Lung microvascular endothelial cell (primary cell): Measurements from ENCODE around the gene MTHFSD. TPM values are rescaled to one million over a fixed set of nuclear protein-coding genes. Genes with fewer than 3 reads are reported as not detected.

ENCODE experiments used
- DNase-seq, 2 donors: peaks; one replicate each; pipeline versions ENCODE4 v3.0.0 to v3.0.0-alpha.2; 2010; ENCODE audit warnings: low read depth in 2 of 2
- total RNA-seq: library from RNA; depleted of rRNA; stranded (reverse); fragments of >200 nt; gene quantifications from 2 replicates; pipeline ENCODE4 v1.2.1, GENCODE V29; 2014

MTHFSD gene
- total RNA-seq, 1 donor from 2014 or later, result 7.1 TPM

GRCh38 chr16:86555704-86556075 lies 655 bp upstream of the MTHFSD start:
- DNase-seq, result no peak

GRCh38 chr16:86554599-86554916 lies 477 bp downstream of the MTHFSD start:
- DNase-seq, result no peak

DNA sequence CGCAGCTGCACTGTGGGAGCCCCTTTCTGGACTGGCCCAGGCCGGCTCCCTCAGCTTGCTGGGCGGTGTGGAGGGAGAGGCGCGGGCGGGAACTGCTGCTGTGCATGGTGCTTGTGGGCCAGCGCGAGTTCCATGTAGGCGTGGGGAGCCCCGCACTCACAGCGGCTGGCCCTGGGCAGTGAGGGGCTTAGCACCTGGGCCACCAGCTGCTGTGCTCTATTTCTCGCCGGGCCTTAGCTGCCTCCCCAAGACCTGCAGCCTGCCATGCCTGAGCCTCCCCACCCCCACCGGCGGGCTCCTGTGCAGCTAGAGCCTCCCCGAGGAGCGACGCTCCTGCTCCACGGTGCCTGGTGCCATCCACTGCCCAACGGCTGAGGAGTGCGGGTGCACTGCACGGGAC lies 1.7 kb downstream of the MTHFSD start:
- no peak for DNase-seq

DNA sequence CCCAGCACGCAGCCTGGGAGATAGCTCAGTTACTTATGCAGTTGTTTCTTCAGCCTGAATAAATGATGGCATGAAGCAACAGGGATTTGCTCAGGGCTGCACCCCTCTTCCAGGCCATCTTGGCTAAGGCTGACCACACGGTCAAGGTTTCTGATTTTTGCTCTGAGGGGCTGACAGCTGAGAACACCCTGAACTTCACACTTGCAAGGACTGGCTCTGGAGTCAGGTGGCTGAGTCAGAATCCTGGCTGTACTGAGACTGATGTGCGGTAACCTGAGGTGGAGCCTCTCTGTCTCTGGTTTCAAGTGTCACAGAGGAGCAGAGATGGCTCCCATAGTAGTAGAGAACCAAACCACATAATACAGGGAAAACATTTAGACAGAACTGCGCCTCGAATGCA lies 4.8 kb downstream of the MTHFSD start:
- no peak for DNase-seq

DNA sequence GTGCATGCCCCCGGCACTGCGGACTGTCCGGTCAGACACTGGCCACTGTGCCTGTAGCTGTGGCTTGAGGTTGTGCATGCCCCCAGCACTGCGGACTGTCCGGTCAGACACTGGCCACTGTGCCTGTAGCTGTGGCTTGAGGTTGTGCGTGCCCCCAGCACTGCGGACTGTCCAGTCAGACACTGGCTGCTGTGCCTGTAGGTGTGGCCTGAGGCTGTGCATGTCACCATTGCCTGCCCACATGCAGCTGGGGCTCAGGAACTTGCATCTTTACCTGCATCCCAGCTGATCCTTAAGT lies 5.2 kb downstream of the MTHFSD start:
- no peak for DNase-seq

GRCh38 chr16:86549076-86549892 lies 5.8 kb downstream of the MTHFSD start:
- DNase-seq, result no peak

GRCh38 chr16:86547286-86547685 lies 7.7 kb downstream of the MTHFSD start:
- no peak for DNase-seq

DNA sequence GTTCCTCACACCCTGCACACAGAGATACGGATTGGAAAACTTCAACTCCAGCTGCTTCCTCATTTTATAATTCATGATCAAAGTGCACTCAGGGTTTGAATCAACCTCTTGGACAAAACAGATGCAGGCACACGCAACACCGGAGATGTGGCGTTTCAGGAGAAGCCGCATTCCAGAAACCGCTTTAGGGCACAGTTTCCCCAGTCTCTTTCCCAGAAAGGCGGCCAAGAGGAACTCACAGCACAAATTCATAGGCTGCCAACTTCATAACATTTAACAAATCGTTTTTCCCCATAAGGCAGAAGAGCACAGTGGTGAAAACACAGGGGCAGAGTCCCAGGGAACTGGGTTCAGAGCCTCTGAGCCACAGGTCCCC lies 8.4 kb downstream of the MTHFSD start:
- DNase-seq, result no peak

DNA sequence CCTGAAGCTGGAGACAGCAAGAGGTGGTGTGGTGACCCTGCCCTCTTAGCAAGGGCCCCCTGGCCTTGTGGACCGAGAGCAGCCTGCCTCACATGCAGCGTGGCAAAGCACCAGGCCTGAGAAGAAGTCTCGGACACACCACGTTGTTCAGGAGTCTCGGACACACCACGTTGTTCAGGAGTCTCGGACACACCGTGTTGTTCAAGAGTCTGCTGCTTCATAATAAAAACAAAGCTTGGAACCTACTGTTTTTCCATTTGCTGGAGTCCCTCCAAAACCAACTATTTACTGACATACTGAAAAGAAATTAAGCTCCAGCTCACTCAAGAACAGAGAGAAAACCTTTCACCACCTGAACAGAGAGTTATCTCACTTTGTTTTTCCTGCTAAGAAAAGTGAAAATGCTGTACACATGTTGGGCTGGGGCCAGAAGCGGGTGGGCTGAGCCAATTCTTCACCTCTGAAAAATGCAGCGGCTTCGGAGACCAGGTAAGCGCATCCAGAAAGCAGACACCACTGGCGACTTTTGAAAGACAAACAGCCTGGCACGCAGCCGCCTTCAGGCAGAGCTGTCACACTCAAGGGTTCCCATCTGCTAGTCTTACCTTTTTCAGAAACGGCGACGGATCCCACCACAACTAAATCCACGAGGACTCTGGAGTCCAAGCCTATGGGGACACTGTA lies 8.9 kb downstream of the MTHFSD start:
- DNase-seq, result peak in 1 of 2 donors; percentile 10

DNA sequence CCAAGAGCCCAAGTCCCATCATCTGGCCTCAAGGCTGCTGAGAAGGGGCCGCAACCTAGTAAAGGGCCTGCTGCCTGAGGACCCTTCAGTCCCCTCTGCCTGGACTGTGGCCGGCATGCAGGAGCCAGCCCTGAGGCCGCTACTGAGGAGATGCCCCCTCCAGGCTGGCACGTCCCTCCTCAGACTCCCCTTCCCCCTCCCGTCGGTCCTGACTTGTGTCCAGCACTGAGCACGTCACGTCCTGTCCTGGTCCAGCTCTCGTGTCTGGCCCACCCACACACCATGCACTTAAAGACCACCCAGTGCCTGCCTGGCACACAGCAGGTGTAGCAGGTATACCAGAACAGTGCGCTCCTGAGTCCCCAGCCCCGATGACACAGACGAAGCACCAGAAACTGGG lies 9.6 kb downstream of the MTHFSD start:
- no peak for DNase-seq

DNA sequence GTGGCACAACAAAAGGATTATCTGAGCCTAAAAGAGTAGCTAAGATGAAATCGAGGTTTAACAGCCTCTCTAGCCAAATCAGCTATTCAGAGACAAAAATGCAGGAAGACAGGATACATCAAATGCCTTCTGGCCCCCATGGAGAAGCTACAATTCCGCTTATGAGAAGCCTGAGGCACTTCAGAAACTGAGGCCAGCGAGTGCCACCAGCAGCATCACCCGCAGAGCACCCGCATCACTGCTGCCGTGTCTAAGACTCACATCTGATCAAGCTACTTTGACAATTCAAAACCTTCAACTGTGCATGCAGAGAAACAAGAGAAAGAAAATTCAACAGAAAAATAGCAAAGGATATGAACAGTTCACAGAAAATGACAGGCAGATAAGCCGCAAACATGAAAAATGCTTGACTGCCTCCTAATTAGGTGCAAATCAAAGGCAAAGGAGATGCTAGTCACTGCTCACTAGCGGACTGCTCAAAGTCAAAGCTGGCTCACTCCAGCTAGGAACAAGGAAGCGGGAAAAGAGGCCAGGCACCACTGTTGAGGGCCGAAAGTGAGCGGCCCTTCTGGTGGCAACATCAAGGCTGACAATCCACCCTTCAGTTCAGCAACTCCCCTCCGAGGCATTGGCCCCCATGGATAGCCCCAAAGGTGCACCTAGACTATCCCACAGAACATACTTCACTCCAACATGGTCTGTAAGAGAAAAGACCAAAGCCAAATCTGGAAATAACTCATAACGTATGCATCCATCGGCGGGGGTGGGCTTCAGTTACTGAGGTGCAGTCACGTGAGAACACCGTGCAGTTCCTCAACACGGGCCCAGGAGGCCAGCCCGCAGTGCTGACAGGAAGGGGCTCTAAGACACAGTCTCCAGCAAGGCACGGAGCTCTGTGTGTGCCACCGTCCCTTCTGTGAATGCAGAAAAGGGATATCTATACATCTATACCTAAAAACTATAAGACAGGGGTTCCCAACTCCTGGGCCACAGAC lies 12.0 kb downstream of the MTHFSD start:
- no peak for DNase-seq

DNA sequence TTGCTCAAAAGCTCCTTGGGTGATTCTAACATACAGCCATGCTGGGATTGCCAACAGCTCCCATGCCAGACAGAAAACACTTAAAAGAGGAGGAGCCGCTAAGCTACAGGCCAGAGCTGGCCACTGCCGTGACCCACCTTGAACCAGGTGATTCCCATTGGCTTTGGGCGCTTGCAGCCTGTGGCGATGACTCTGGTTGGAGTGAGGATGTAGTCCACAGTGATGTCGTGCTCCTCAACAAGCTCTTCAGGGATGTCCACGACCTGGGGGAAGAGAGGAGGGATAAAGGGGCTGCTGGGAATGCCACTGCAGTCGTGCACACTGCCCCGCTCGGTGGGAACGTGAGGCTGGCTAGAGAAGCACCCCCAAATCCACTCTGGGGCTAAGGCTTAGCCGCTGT lies 13.5 kb downstream of the MTHFSD start:
- DNase-seq, result no peak

- DNase-seq, result no peak
These were observed 14.1 kb downstream of the MTHFSD start for GRCh38 chr16:86540894-86541293.

- DNase-seq, result no peak
These were observed 16.7 kb downstream of the MTHFSD start for GRCh38 chr16:86538196-86538780.

GRCh38 chr16:86537486-86537885 lies 17.5 kb downstream of the MTHFSD start:
- DNase-seq, result no peak

- DNase-seq, result no peak
These were observed 18.4 kb downstream of the MTHFSD start for GRCh38 chr16:86536621-86537020.

- DNase-seq, result no peak
These were observed 20.0 kb downstream of the MTHFSD start for GRCh38 chr16:86534779-86535615.

DNA sequence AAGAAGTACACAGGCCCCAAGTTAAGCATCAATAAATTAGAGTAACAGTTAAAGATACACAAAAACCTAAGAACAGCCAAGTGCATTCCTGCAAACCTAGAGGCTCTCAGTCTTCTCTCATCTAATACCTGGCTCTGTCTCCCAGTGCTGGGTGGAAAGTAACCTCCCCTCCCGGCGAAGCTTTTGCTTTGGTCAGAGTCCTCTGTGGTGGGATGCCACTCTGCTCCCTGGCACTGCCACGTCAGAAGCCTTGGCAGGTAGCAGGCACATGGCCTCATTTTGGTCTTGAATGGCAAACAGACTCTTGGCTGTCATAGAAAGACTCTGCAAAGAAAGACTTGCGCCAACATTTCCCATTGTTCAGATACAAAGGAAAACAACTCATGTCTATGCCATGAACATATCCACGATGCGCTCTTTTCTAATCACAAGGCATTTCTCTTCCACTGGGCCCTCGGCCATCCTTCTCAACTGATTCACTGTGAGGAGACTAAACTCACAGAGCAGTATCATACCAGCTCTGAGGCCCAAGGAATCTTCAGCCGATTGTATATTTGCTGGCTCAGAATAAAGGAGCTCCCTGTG lies 21.2 kb downstream of the MTHFSD start:
- DNase-seq, result no peak

- DNase-seq, result no peak
These were observed 22.0 kb downstream of the MTHFSD start for GRCh38 chr16:86533076-86533475.

DNA sequence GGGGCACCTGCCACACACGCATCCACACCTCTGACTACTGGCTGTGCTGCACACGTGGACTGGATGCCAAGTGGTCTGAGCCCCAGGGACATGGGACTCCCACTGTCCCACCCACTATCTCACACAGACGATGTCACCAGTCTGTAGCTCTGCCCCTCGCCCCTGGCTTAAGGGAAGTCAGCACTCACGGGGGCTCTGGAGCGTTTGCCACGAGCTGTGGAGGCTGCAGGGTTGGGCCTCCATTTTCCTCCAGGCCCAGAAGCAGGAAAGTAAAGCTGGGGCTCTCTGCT lies 22.6 kb downstream of the MTHFSD start:
- DNase-seq, result no peak
